Subcutaneous abdominal adipose tissue (tissue), 5 donors: ENCODE results near the gene ERICH6.

Experiments
- H3K27ac ChIP-seq: one replicate; pipeline ENCODE4 v1.7.0; 2013; ENCODE audit warnings: low read depth, mild to moderate bottlenecking, inconsistent platforms, low read length, moderate library complexity
- H3K27me3 ChIP-seq, 5 donors: one replicate each; pipeline ENCODE4 v1.7.0; 2013; ENCODE audit warnings: low read length in 5 of 5, inconsistent platforms in 1 of 5; ENCODE audit not compliant: control insufficient read depth in 5 of 5, insufficient read depth in 4 of 5
- H3K36me3 ChIP-seq, 5 donors: one replicate each; pipeline ENCODE4 v1.7.0; 2013; ENCODE audit warnings: low read length in 5 of 5; ENCODE audit not compliant: control insufficient read depth in 5 of 5, insufficient read depth in 5 of 5
- H3K4me1 ChIP-seq, 5 donors: one replicate each; pipeline ENCODE4 v1.7.0; 2013; ENCODE audit warnings: low read length in 5 of 5, mild to moderate bottlenecking in 3 of 5, moderate library complexity in 1 of 5; ENCODE audit not compliant: control insufficient read depth in 5 of 5, insufficient read depth in 5 of 5
- H3K4me3 ChIP-seq, 5 donors: one replicate each; pipeline ENCODE4 v1.7.0; 2013; ENCODE audit warnings: low read length in 5 of 5, low read depth in 1 of 5
- H3K9ac ChIP-seq, 5 donors: one replicate each; pipeline ENCODE4 v1.7.0; 2013; ENCODE audit warnings: low read length in 5 of 5, mild to moderate bottlenecking in 4 of 5, moderate library complexity in 3 of 5
- H3K9me3 ChIP-seq, 5 donors: one replicate each; pipeline ENCODE4 v1.7.0; 2013; ENCODE audit warnings: low read length in 5 of 5; ENCODE audit not compliant: control insufficient read depth in 5 of 5
- donor health status: healthy.
- donor health status: healthy.
- donor health status: healthy.
- donor health status: healthy.
- donor health status: healthy.

The ERICH6 gene

GRCh38 chr3:150743508-150743907 lies 39.8 kb upstream of the ERICH6 start:
- Histone ChIP-seq H3K9me3 (no peaks in the 10 kb centered on the region), H3K4me1 (peaks cover 0 to 48% (median 41%) of the 10 kb centered on the region in 5 donors), H3K27ac (peak overlapping the region; percentile 39), H3K36me3 (peaks cover 8 to 20% (median 15%) of the 10 kb centered on the region in 5 donors), H3K4me3 (no peak overlapping the region), H3K27me3 (no peaks in the 10 kb centered on the region), H3K9ac (no peak overlapping the region)

- no peaks in the 10 kb centered on the region for H3K9me3 ChIP-seq
- no peak overlapping the region for H3K4me3 ChIP-seq
- H3K27ac ChIP-seq: no peak overlapping the region
- peaks cover 0 to 48% (median 42%) of the 10 kb centered on the region in 5 donors for H3K4me1 ChIP-seq
- H3K36me3 ChIP-seq: peaks cover 8 to 20% (median 15%) of the 10 kb centered on the region in 5 donors
- no peak overlapping the region for H3K9ac ChIP-seq
- H3K27me3 ChIP-seq: no peaks in the 10 kb centered on the region
Measured at GRCh38 chr3:150742679-150743078, 39.0 kb upstream of the ERICH6 start.

- H3K4me3 ChIP-seq: no peak overlapping the region
- no peak overlapping the region for H3K27ac ChIP-seq
- no peak overlapping the region for H3K9ac ChIP-seq
- H3K36me3 ChIP-seq: peaks cover 8 to 20% (median 15%) of the 10 kb centered on the region in 5 donors
- H3K9me3 ChIP-seq: no peaks in the 10 kb centered on the region
- H3K27me3 ChIP-seq: no peaks in the 10 kb centered on the region
- peaks cover 0 to 51% (median 45%) of the 10 kb centered on the region in 5 donors for H3K4me1 ChIP-seq
Measured at GRCh38 chr3:150742141-150742523, 38.4 kb upstream of the ERICH6 start.

- Histone ChIP-seq H3K4me3 (no peak overlapping the region), H3K36me3 (peaks cover 8 to 20% (median 15%) of the 10 kb centered on the region in 5 donors), H3K4me1 (peaks cover 0 to 55% (median 45%) of the 10 kb centered on the region in 5 donors), H3K27ac (no peak overlapping the region), H3K9ac (no peak overlapping the region), H3K9me3 (no peaks in the 10 kb centered on the region), H3K27me3 (no peaks in the 10 kb centered on the region)
Measured at GRCh38 chr3:150741497-150742140, 37.9 kb upstream of the ERICH6 start.

GRCh38 chr3:150740733-150741496 lies 37.2 kb upstream of the ERICH6 start:
- Histone ChIP-seq H3K27me3 (no peaks in the 10 kb centered on the region), H3K4me3 (no peak overlapping the region), H3K27ac (no peak overlapping the region), H3K36me3 (peaks cover 8 to 20% (median 15%) of the 10 kb centered on the region in 5 donors), H3K4me1 (peaks cover 0 to 62% (median 51%) of the 10 kb centered on the region in 5 donors), H3K9ac (no peak overlapping the region), H3K9me3 (no peaks in the 10 kb centered on the region)

- peaks cover 0 to 61% (median 54%) of the 10 kb centered on the region in 5 donors for H3K4me1 ChIP-seq
- H3K27me3 ChIP-seq: no peaks in the 10 kb centered on the region
- no peak overlapping the region for H3K4me3 ChIP-seq
- H3K36me3 ChIP-seq: peaks cover 8 to 20% (median 15%) of the 10 kb centered on the region in 5 donors
- no peak overlapping the region for H3K9ac ChIP-seq
- H3K27ac ChIP-seq: no peak overlapping the region
- no peaks in the 10 kb centered on the region for H3K9me3 ChIP-seq
Measured at GRCh38 chr3:150739877-150740645, 36.3 kb upstream of the ERICH6 start.

GRCh38 chr3:150739200-150739863 lies 35.6 kb upstream of the ERICH6 start:
- Histone ChIP-seq H3K27ac (no peak overlapping the region), H3K36me3 (peaks cover 8 to 20% (median 15%) of the 10 kb centered on the region in 5 donors), H3K4me1 (peaks cover 0 to 54% (median 48%) of the 10 kb centered on the region in 5 donors), H3K27me3 (no peaks in the 10 kb centered on the region), H3K9ac (no peak overlapping the region), H3K9me3 (no peaks in the 10 kb centered on the region), H3K4me3 (no peak overlapping the region)

- H3K4me1 ChIP-seq: peaks cover 0 to 48% (median 47%) of the 10 kb centered on the region in 5 donors
- peak overlapping the region; percentile 75 for H3K27ac ChIP-seq
- no peaks in the 10 kb centered on the region for H3K9me3 ChIP-seq
- peaks cover 8 to 20% (median 15%) of the 10 kb centered on the region in 5 donors for H3K36me3 ChIP-seq
- no peak overlapping the region for H3K9ac ChIP-seq
- H3K27me3 ChIP-seq: no peaks in the 10 kb centered on the region
- H3K4me3 ChIP-seq: no peak overlapping the region
Measured at GRCh38 chr3:150738688-150739087, 35.0 kb upstream of the ERICH6 start.

GRCh38 chr3:150737874-150738679 lies 34.4 kb upstream of the ERICH6 start:
- Histone ChIP-seq H3K9me3 (no peaks in the 10 kb centered on the region), H3K27ac (peak overlapping the region; percentile 75), H3K4me1 (peaks cover 0 to 48% (median 44%) of the 10 kb centered on the region in 5 donors), H3K4me3 (no peak overlapping the region), H3K36me3 (peaks cover 8 to 20% (median 15%) of the 10 kb centered on the region in 5 donors), H3K27me3 (no peaks in the 10 kb centered on the region), H3K9ac (peak overlapping the region in 2 of 5 donors; percentile 9 to 31)
